ENCODE results near the gene SLC1A3.

DNA sequence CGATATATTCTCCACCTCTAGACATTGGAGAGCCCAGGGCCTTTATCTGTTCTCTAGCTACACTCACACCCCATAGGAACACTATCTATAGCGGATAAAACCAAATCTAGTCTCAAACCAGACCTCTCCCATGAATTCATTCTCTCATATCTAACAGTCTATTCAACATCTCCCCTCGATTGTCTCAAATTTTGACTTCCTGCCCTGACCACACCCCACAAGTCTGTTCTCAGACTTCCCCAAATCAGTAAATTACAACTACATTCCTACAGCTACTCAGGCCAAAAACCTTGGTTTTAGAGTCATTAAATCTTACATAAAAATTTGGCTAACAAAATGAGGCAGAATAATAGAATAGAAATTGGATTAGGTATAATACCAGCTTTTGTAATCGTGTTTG is 12.5 kb upstream of the SLC1A3 start:
- TF ChIP-seq SP1 (IDR thresholded peaks at IDR 0.05) (no peak), NFRKB (IDR thresholded peaks at IDR 0.05) (no peak), FOXK2 (IDR thresholded peaks at IDR 0.05) (no peak), SUZ12 (IDR thresholded peaks at IDR 0.05) (no peak)
